ENCODE measurements around the gene NAXD. TPM values are rescaled to one million over a fixed set of nuclear protein-coding genes. Genes with fewer than 3 reads are reported as not detected.

The NAXD gene
- total and polyA plus RNA-seq, 2 experiments from 2014 or later: 16.9 to 18.5 TPM

DNA sequence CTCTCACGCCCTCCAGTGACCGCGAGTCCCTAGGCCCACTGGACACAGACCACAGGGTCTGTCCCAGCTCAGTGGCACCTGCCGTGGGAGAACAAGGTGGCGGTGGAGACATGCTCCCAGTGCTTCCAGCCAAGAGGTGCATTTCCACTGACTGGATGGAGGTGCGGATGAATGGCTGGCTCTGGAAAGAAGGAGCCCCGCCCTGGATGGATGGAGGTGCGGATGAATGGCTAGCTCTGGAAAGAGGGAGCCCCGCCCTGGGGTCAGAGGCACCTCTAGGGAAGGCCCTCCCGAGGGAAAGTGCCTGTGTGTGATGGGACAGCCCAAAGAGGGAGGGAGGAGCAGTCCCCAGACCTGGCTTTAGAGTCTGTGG, 32.0 kb downstream of the NAXD start (continued):
- TF ChIP-seq, protein P1, sequence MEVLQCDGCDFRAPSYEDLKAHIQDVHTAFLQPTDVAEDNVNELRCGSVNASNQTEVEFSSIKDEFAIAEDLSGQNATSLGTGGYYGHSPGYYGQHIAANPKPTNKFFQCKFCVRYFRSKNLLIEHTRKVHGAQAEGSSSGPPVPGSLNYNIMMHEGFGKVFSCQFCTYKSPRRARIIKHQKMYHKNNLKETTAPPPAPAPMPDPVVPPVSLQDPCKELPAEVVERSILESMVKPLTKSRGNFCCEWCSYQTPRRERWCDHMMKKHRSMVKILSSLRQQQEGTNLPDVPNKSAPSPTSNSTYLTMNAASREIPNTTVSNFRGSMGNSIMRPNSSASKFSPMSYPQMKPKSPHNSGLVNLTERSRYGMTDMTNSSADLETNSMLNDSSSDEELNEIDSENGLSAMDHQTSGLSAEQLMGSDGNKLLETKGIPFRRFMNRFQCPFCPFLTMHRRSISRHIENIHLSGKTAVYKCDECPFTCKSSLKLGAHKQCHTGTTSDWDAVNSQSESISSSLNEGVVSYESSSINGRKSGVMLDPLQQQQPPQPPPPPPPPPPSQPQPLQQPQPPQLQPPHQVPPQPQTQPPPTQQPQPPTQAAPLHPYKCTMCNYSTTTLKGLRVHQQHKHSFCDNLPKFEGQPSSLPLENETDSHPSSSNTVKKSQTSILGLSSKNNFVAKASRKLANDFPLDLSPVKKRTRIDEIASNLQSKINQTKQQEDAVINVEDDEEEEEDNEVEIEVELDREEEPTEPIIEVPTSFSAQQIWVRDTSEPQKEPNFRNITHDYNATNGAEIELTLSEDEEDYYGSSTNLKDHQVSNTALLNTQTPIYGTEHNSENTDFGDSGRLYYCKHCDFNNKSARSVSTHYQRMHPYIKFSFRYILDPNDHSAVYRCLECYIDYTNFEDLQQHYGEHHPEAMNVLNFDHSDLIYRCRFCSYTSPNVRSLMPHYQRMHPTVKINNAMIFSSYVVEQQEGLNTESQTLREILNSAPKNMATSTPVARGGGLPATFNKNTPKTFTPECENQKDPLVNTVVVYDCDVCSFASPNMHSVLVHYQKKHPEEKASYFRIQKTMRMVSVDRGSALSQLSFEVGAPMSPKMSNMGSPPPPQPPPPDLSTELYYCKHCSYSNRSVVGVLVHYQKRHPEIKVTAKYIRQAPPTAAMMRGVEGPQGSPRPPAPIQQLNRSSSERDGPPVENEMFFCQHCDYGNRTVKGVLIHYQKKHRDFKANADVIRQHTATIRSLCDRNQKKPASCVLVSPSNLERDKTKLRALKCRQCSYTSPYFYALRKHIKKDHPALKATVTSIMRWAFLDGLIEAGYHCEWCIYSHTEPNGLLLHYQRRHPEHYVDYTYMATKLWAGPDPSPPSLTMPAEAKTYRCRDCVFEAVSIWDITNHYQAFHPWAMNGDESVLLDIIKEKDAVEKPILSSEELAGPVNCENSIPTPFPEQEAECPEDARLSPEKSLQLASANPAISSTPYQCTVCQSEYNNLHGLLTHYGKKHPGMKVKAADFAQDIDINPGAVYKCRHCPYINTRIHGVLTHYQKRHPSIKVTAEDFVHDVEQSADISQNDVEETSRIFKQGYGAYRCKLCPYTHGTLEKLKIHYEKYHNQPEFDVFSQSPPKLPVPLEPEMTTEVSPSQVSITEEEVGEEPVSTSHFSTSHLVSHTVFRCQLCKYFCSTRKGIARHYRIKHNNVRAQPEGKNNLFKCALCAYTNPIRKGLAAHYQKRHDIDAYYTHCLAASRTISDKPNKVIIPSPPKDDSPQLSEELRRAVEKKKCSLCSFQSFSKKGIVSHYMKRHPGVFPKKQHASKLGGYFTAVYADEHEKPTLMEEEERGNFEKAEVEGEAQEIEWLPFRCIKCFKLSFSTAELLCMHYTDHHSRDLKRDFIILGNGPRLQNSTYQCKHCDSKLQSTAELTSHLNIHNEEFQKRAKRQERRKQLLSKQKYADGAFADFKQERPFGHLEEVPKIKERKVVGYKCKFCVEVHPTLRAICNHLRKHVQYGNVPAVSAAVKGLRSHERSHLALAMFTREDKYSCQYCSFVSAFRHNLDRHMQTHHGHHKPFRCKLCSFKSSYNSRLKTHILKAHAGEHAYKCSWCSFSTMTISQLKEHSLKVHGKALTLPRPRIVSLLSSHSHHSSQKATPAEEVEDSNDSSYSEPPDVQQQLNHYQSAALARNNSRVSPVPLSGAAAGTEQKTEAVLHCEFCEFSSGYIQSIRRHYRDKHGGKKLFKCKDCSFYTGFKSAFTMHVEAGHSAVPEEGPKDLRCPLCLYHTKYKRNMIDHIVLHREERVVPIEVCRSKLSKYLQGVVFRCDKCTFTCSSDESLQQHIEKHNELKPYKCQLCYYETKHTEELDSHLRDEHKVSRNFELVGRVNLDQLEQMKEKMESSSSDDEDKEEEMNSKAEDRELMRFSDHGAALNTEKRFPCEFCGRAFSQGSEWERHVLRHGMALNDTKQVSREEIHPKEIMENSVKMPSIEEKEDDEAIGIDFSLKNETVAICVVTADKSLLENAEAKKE (CRISPR knock-in tag; IDR thresholded peaks at IDR 0.05): no peak
- TF ChIP-seq, protein P2, sequence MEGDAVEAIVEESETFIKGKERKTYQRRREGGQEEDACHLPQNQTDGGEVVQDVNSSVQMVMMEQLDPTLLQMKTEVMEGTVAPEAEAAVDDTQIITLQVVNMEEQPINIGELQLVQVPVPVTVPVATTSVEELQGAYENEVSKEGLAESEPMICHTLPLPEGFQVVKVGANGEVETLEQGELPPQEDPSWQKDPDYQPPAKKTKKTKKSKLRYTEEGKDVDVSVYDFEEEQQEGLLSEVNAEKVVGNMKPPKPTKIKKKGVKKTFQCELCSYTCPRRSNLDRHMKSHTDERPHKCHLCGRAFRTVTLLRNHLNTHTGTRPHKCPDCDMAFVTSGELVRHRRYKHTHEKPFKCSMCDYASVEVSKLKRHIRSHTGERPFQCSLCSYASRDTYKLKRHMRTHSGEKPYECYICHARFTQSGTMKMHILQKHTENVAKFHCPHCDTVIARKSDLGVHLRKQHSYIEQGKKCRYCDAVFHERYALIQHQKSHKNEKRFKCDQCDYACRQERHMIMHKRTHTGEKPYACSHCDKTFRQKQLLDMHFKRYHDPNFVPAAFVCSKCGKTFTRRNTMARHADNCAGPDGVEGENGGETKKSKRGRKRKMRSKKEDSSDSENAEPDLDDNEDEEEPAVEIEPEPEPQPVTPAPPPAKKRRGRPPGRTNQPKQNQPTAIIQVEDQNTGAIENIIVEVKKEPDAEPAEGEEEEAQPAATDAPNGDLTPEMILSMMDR (conservative IDR thresholded peaks at IDR 0.05; ENCODE audit: low read depth in 2 of 2): no peak
- no peak for TF ChIP-seq EZH2 (IDR thresholded peaks at IDR 0.05; ENCODE audit: low read depth, unreplicated experiment)

DNA sequence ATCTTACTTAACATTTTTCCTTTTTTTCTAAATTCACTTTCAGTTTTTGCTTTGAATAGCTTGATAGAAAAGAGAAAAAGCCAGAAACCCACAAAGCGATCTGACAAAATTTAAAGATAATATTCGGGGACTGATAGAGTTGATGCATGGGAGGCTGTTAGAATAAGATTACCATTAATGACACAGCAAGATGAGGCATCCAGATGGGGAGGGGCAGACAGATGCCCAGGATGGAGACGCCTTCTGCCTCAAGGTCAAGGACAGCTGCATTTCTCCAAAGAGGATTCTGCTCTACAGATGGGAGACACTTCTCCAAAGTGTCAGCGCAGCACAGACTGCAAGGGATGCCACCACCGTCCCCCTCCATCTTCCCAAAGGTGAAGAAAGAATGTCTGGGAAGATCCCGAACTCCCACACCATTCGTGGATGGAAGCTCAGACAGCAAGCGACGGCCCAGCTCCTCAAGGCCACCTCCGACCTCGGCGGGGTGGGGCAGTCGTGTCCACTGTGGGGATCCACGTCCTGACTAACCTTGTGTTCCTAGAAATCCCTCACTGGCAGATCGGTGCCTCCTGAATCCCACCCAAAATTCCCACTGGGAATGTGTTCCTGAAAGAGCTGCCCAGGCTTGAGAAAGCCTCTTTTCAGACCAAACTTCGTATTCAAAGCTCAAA, 32.9 kb downstream of the NAXD start:
- Histone ChIP-seq H3K4me2 (no peak overlapping the region), H3K4me1 (ENCODE audit: insufficient read depth) (peaks cover 6% of the 10 kb centered on the region), H3K36me3 (ENCODE audit: insufficient read depth) (no peaks in the 10 kb centered on the region; the same call in 1 of the 2 replicates), H4K20me1 (replicated peaks; ENCODE audit: insufficient read depth) (peaks cover 10% of the 10 kb centered on the region), H3K9me2 (ENCODE audit: insufficient read depth) (no peaks in the 10 kb centered on the region), H3K79me2 (replicated peaks; ENCODE audit: insufficient read depth) (no peaks in the 10 kb centered on the region), H3K27me3 (ENCODE audit: insufficient read depth) (no peaks in the 10 kb centered on the region), H3K27ac (ENCODE audit: low read depth) (no peak overlapping the region), H3K4me3 (no peak overlapping the region), H2AFZ (no peak overlapping the region), H3F3A (replicated peaks; ENCODE audit: low read depth) (peaks cover 10% of the 10 kb centered on the region)
- Mint-ChIP-seq H3K27ac (no peak overlapping the region), H3K9me3 (no peaks in the 10 kb centered on the region), H3K4me3 (no peak overlapping the region), H3K36me3 (ENCODE audit: low read depth) (peaks cover 14% of the 10 kb centered on the region), H3K27me3 (ENCODE audit: insufficient read depth, low read depth, poor library complexity) (peaks cover 12% of the 10 kb centered on the region), H3K4me1 (peaks cover 23% of the 10 kb centered on the region)
- DNase-seq (ENCODE audit: low spot score) (no peak), ATAC-seq (no peak)
- no peak for TF ChIP-seq CREB1 (CRISPR knock-in tag; IDR thresholded peaks at IDR 0.05; ENCODE audit: low read depth)
- TF ChIP-seq, protein P3, sequence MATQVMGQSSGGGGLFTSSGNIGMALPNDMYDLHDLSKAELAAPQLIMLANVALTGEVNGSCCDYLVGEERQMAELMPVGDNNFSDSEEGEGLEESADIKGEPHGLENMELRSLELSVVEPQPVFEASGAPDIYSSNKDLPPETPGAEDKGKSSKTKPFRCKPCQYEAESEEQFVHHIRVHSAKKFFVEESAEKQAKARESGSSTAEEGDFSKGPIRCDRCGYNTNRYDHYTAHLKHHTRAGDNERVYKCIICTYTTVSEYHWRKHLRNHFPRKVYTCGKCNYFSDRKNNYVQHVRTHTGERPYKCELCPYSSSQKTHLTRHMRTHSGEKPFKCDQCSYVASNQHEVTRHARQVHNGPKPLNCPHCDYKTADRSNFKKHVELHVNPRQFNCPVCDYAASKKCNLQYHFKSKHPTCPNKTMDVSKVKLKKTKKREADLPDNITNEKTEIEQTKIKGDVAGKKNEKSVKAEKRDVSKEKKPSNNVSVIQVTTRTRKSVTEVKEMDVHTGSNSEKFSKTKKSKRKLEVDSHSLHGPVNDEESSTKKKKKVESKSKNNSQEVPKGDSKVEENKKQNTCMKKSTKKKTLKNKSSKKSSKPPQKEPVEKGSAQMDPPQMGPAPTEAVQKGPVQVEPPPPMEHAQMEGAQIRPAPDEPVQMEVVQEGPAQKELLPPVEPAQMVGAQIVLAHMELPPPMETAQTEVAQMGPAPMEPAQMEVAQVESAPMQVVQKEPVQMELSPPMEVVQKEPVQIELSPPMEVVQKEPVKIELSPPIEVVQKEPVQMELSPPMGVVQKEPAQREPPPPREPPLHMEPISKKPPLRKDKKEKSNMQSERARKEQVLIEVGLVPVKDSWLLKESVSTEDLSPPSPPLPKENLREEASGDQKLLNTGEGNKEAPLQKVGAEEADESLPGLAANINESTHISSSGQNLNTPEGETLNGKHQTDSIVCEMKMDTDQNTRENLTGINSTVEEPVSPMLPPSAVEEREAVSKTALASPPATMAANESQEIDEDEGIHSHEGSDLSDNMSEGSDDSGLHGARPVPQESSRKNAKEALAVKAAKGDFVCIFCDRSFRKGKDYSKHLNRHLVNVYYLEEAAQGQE (IDR thresholded peaks at IDR 0.05; ENCODE audit: unreplicated experiment): no peak
- TF ChIP-seq EZH2phosphoT487 (IDR thresholded peaks at IDR 0.05; ENCODE audit: unreplicated experiment): no peak
- no peak for TF ChIP-seq NANOG (IDR thresholded peaks at IDR 0.05; ENCODE audit: borderline replicate concordance)
- TF ChIP-seq, protein P2 (conservative IDR thresholded peaks at IDR 0.05; ENCODE audit: low read depth in 2 of 2): no peak
- no peak for TF ChIP-seq POLR2AphosphoS5 (IDR thresholded peaks at IDR 0.05; ENCODE audit: low read depth)

All from GM23338 (cell line).